ENCODE measurements around the gene KIAA1217.

Gene KIAA1217

GRCh38 chr10:24467136-24467535 lies 258.2 kb downstream of the KIAA1217 start:
- TF ChIP-seq, protein P1, sequence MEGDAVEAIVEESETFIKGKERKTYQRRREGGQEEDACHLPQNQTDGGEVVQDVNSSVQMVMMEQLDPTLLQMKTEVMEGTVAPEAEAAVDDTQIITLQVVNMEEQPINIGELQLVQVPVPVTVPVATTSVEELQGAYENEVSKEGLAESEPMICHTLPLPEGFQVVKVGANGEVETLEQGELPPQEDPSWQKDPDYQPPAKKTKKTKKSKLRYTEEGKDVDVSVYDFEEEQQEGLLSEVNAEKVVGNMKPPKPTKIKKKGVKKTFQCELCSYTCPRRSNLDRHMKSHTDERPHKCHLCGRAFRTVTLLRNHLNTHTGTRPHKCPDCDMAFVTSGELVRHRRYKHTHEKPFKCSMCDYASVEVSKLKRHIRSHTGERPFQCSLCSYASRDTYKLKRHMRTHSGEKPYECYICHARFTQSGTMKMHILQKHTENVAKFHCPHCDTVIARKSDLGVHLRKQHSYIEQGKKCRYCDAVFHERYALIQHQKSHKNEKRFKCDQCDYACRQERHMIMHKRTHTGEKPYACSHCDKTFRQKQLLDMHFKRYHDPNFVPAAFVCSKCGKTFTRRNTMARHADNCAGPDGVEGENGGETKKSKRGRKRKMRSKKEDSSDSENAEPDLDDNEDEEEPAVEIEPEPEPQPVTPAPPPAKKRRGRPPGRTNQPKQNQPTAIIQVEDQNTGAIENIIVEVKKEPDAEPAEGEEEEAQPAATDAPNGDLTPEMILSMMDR (conservative IDR thresholded peaks at IDR 0.05), result no peak
- H3K27ac ChIP-seq, result peak overlapping the region; percentile 98

GRCh38 chr10:24467605-24468004 lies 258.7 kb downstream of the KIAA1217 start:
- TF ChIP-seq, protein P1 (conservative IDR thresholded peaks at IDR 0.05), result no peak
- H3K27ac ChIP-seq, result peak overlapping the region; percentile 98

DNA sequence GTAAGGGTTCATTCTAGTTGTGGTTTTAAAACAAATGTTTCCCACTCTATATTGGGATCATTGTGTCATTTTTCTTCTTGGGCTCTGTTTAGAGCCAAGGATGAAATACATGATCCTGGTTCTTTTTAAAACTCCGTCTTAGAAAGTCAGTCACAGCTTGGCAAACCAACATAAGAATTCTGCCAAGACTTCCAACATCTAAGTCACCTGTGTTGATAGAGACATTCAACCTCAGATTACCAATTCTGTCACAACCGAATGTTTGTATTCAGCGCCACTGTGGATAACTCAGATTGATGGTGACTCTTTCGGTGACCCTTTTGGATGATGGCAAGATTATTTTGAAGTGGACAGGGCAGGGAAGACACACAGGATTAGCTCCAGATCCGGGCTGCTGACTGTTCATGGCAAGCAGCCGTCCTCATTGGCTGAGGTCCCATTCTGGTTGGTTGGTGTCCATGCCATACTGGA lies 259.4 kb downstream of the KIAA1217 start:
- H3K27ac ChIP-seq, result peak overlapping the region; percentile 98
- TF ChIP-seq, protein P1 (conservative IDR thresholded peaks at IDR 0.05), result no peak

DNA sequence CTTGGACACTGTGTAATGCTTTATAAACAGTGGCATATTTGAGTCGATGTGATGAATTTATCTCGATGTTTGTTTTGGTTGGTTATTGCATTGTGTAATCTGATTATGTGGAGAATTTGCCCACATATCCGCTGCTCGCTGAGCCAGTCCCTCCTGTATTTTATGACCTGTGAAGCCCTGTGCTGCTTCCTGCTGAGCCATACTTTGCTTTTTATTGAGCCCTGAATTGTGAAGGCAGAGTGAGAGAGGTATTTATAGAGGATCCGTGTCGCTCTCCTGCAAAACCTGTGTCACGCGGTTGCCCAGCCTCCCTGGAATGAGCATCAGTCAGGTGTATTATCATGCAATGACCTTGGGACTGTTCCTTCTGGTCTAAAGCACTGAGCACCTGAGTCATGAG lies 261.1 kb downstream of the KIAA1217 start:
- TF ChIP-seq, protein P1 (conservative IDR thresholded peaks at IDR 0.05), result no peak
- H3K27ac ChIP-seq, result peak overlapping the region; percentile 98

DNA sequence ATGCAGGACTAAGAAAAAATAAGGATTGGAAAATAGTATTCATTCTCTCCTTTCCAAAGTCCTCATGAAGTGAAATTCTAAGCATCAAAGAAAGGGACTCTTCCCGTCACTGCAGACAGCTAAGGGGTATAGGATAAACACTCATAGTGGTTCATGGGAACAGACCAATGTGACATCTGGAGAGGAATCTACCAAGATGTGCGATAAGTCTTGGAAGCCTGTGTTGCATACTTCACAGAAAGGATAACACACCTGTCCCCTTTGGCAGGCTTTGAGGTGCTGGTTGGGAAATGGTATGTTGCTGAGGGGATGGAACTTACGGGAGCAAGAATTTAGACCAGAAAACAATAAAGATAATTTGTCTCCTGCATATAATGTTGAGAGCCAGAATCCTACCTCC lies 266.7 kb downstream of the KIAA1217 start:
- no peak overlapping the region for H3K27ac ChIP-seq
- TF ChIP-seq, protein P1 (conservative IDR thresholded peaks at IDR 0.05), result no peak

GRCh38 chr10:24476913-24477701 lies 268.2 kb downstream of the KIAA1217 start:
- no peak overlapping the region for H3K27ac ChIP-seq
- TF ChIP-seq, protein P1 (conservative IDR thresholded peaks at IDR 0.05), result no peak

- TF ChIP-seq, protein P1 (conservative IDR thresholded peaks at IDR 0.05), result no peak
- no peak overlapping the region for H3K27ac ChIP-seq
Measured at GRCh38 chr10:24477915-24478314, 269.0 kb downstream of the KIAA1217 start.

Measured in VCaP (cell line).